Measurements from ENCODE around the gene SDK2.
"Not testable (repeated sequence)": the region's sequence is repeated elsewhere in the genome, so short reads cannot be mapped to it uniquely, and the experiment has no call there.

SDK2 gene

DNA sequence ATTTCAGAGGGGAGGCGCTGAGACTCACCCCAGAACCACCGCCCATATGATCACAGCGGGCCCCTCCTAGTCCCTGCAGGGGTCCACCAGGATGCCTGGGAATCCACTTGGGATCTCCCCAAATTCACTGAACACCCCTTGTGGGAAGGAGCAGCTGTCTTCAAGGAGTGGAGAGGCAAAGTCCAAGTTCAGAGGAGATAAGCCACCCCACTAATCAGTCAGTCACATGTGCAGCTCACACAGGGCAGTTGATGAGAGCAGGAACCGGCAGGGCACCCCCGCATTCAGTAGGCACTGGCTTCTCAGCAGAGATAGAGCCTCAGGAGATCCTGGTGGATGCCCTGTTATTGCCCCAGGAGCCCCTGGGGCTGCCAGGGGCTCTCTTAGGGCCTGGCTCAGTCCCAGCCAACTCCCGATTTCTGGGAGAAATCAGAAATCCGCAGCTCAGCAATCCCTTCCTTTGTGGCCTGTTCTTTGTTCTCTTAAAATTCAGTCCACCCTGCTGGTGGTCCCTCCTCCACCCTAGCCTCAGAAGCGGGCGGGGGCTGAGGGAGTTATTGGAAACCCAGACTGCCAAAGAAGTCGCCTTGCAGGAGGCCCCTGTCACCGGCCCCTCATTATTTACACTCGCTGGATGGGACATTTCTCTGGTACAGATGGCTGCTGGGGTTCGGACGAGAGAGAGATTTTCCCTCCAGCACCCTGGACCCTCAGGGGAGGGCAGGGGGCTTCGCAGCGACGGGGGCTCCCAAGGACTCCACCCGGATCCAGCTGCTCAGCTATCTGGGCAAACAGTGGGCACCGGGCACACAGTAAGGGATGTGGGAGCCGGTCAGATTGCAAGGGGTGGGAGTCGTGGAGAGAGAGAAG is 334.3 kb downstream of the SDK2 start:
- DNase-seq = no peak

DNA sequence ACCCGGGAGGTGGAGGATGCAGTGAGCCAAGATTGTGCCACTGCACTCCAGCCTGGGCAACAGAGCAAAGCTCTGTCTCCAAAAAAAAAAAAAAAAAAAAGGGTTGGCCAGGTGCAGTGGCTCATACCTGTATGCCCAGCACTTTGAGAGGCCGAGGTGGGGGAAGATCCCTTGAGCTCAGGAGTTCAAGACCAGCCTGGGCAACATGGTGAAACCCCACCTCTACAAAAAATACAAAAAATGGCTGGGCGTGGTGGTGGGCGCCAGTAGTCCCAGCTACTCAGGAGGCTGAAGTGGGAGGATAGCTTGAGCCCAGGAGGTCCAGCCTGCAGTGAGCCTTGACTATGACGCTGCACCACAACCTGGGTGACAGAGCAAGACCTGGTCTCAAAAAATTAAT is 335.3 kb downstream of the SDK2 start:
- not testable (repeated sequence) for DNase-seq

- no peak for DNase-seq
These were observed 336.0 kb downstream of the SDK2 start for GRCh38 chr17:73308017-73308823.

- DNase-seq = no peak
These were observed 337.1 kb downstream of the SDK2 start for GRCh38 chr17:73307130-73307529.

DNA sequence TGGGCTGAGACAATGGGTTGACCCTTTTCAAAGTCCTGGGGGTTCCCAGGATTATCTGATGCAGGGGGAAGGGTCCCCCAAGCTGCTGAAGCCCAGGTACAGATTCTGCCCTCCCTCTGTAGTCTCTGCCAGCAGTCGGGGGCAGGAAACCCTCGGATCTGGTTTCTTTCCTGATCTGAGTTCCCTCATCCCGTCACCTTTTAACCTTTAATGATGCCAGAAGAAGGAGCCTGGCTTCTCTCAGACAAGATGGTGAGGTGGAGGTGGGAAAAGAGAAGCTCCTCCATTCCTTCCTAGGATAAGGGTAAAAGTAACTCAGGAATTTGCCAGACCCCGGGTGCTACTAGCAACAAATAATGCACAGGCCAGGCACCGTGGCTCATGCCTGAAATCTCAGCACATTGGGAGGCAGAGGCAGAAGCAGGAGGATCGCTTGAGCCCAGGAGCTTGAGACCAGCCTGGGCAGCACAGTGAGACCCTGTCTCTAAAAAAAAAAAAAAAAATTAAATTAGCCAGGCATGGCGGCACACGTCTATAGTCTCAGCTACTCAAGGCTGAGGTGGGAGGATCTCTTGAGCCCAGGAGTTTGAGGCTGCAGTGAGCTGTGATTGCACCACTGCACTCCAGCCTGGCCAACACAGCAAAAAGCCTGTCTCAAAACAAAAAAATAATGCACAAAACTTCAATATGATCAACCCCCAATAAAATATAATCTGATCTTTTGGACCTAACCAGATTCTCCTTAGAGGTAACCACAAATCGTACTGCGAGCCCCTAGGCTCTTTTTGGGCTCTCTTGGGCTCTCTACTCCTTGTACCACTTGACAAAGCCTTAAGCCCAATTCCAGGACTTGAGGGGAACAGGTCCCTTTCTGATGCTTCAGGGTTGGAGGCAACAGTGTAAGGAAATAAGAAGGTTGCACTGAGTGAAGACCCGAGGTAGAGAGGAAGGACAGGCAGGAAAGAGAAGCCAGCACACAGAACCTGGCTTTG is 338.1 kb downstream of the SDK2 start:
- DNase-seq = no peak

GRCh38 chr17:73304971-73305812 is 339.1 kb downstream of the SDK2 start:
- DNase-seq = no peak

DNA sequence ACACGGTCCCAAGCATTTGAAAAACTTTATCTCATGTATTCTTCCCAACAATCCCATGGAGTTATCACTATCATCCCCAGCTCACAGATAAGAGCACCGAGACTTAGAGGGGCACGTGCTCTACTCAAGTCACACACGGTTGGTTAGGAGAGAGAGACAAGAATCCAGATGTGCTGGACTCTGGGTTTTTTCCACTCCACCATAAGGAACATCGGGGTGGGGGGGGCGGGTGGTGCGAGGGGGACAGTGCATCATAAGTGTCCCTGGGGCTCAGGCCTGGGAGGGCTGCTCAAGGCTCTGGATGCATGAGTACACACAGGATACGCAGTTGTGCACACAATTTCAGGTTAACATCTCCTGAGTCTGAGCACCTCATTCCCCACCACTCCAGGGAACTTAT is 339.8 kb downstream of the SDK2 start:
- DNase-seq = no peak

GRCh38 chr17:73302189-73302588 is 342.1 kb downstream of the SDK2 start:
- no peak for DNase-seq

GRCh38 chr17:73301369-73301768 is 342.9 kb downstream of the SDK2 start:
- DNase-seq = no peak

- no peak for DNase-seq
These were observed 343.9 kb downstream of the SDK2 start for GRCh38 chr17:73300392-73300791.

DNA sequence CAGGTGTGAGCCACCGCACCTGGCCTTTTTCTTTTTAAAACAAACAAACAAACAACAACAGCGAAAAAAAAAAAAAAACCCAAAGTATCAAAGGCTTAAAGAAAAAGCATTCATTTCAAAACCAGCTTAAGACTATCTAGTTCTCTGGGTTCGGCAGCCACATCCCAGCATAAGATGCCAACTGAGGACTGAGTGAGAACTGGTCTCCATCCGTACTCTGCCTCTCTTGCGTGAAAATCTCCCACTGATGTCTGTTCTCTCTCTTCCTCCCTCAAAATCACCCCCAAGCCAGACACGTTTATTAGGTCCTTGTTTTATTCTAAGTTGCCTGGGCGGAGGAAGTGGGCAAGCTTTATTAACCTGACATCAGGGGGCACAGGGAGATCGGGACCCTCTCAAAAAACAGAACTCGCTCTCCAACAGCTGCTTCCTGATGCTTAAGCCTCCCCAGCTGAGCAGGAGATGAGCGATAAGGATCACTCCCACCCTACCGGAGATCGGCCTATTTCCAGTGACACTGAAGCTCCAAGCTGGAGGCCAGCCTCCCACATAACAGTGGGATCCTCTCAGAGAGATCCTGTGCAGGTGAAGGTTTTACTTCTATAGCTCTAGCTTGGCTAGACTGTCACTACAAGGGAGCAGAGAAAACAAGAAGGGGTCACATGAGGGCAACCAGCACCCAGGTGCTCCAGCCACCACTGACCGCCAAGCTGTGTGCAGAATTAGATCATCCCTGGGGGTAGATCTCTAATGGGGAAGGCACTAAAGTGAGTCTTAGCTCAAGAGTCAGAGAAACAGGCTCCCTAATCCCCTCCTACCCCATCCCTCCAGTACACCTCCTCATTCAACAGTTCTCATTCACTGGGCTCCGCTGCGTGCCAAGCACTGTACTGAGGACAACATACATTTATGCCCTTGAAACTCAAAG is 346.0 kb downstream of the SDK2 start:
- DNase-seq = no peak

DNA sequence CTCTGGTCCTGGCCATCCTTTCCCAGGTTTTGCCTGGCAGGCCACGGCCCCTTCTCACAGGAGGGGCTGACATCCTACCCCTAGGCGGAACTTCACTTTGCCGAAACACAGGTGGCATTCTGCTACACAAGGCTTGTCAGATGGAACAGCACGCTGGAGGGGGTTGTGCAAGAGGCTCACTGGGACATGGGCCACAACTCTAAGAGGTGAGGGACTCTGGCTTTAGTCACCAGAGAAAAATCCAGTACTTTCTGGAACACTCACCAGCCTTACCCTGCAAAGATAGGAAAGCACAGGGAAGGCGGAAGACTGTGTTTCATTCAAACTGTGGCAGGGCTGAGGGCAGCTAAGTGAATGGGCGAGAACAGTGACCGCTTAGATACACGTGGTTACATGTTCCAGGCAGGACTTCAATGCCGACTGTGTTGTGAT is 350.7 kb downstream of the SDK2 start:
- no peak for DNase-seq

DNA sequence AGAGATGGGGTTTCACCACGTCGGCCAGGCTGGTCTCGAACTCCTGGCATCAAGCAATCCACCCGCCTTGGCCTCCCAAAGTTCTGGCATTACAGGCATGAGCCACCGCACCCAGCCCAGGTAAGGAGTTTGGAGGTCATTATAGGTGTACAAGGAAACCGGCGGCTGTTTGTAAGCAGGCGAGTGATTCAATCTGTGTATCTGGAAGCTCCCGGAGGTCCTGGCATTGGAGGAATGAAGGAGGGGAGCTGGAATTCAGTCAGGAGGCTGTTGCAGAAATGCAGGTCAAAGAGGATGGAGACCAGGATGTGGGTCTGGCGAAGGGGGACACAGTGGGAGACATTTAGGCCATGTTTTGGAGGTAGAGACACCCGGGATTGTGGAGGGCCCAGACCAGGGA is 351.2 kb downstream of the SDK2 start:
- no peak for DNase-seq

GRCh38 chr17:73292031-73292531 is 352.2 kb downstream of the SDK2 start:
- DNase-seq = no peak

DNA sequence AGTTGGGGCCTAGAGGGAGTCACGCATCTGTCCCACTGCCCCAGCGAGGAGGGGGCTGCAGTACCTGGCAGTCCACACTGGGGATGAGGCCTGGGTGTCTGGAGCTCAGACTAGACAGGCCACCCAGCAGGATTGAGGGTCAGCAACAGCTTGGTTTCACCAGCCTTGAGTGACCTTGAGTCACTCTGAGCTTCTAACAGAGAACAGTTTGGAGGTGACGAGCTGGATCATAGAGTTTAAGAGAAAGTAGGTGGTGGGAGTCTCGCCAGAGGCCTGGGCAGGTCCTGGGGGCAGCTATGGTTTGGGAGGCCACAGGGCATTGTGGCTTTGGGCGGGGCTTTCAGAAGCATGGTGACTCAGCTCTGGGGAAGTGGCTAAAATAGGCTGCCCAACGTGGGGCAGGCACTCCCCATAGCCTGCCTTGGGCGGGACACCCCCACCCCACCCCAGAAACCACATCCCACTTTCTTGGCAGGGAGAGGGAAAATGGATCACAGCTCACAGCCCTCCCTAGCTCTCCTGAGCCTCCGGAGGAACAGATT is 352.9 kb downstream of the SDK2 start:
- DNase-seq = no peak

DNA sequence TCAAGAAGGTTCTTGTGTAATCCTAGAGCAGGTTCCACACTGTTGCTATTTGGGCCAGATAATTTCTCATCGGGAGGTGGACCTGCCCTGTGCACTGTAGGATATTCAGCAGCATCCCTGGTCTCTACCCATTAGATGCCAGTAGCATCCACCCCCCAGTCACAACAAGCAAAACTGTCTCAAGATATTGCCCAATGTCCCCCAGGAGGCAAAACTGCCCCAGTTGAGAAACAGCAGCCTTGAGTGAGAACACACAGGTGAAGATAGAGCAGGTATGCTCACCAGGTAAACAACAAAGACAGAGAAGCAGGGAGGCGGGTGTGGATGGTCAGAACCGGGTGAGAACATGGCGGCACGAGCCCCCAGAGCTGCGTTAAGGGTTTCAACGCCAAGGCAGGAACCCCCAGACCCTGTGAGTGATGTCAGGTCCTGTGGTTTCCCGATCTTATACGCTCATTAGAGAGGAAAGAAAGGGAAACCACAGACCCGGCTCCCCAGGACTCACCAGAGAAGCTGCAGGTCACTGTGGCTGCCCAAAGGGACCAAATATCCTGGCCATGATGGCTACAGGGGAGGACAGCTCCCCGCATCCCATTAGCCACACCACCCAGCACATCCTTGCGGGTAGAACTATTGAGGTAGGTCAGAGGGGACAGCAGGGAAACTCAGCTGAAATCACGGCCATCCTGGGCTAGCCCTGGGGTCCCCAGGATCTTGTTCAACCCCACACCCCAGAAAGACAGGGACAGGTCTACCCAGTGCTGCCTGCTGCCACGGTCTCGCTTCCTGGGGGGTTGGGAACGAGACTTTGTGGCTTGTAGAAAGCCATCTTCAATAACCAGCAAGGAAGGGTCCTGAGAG is 353.6 kb downstream of the SDK2 start:
- no peak for DNase-seq

GRCh38 chr17:73289549-73290254 is 354.5 kb downstream of the SDK2 start:
- no peak for DNase-seq

DNA sequence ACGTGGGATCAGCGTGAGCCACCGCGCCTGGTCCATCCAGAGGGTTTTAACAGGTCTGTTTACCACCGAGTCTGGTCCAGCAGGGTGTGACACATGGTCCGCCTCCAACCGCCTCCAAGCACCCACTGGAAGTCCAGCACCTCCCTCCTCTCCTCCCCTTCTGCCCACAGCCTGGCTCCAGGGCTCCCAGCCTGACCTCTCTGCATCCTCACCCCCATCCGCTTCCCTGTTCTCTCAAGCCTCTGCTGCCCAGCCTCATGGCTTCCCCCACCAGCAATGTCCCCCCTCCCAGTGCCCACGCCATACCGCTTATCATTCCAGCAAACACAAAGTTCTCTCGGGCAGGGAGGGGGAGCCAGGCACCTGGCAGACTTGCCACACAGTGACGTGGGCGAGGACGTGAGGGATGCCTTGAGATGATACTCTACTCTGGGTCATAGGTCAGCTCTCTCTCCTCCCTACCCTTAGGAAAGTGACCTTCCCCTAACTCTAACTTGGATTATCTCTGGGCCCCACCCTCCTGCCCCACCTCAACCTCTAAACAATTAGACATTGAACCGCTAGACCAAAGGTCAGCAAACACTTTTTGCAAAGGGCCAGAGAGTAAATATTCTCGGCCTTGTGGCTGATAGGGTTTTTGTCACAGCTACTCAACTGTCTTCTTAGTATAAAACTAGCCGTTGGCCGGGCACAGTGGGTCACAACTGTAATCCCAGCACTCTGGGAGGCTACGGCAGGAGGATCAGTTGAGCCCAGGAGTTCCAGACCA is 355.5 kb downstream of the SDK2 start:
- no peak for DNase-seq

Data from activated CD4-positive, alpha-beta T cell treated with anti-CD3 and anti-CD28 coated beads for 4 hours (primary cell).